EH (cell line): ENCODE data around the gene UNC79.

ENCODE experiments used
- DNase-seq: peaks from one replicate; pipeline ENCODE4 v3.0.0-alpha.2; 2015; ENCODE audit warnings: low read depth

The UNC79 gene

DNA sequence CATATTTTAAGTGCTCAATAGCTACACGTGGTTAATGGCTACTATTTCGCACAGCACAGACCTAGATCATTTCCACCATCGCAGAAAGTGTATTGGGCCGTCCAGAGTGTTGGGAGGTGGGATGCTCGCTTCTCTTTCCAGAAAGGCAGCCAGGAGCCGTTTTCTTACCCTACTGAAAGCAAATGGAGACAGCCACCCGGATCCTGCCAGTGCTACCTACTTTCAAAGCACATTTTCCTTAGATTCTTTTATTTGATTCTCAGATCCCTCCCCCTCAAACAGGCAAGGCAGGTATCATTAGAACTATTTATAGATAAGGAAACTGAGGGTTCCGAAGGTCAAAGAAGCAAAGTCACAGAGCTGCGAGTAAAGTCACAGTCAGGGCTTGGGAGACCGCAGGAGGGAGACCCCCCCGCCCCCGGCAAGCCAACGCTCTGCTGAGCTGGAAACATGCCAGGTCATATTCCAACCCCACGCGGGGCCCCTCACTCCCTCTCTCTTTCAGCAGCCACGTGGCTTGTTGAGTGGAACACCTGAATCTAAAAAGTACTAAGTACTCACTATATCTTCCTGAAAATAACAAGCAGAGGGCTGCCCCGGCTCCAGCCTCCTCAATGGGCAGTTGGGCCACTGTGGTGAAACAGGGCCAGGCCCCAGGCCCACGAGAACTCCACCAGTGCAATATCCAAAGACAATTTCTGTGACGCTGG is 321.4 kb downstream of the UNC79 start:
- no peak for DNase-seq

DNA sequence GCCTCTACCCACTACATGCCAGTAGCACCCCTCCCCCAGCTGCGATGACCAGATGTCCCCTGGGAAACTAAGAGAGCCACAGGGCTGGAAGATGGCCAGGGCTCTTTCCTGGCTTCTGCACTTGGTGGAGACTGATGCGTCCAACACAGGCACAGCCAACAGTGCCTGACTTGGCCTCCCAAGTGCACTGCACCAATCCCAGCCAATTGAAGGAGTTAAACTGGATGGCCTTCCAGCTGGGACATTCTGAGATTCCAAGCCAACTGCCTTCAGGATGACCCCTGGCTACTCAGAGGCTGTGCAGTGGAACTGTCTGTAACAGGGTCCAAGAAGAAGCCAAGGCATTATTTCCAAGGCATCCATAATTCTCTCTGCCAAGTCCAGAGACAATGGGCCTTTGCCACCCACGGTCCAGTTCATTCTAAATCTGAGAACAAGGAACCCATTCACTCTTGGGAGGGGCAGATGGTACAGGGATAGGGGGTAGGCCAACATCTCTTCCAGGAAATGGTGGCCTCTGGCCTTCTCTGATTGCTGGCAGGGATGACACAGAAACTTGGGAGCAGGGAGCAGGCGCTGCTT is 322.3 kb downstream of the UNC79 start:
- DNase-seq = no peak

DNA sequence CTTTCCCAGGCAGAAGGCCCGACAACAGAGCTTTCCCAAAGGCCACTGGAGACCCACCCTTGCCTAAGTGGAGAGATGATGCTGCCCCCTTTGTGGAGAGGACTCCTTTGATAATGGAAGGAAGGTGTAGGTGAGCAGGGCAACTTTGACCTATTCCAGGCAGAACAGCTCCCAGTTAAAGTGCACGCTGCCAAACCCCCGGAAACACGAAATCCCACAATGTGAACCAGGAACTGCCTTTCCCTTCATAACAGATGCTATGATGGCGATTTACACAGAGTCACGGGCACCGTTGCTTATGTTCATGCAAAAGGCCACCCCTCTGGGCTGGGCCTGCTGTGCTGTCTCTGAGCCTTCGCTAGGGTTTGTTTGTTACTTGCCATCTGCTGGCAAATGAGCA is 322.9 kb downstream of the UNC79 start:
- DNase-seq = no peak

DNA sequence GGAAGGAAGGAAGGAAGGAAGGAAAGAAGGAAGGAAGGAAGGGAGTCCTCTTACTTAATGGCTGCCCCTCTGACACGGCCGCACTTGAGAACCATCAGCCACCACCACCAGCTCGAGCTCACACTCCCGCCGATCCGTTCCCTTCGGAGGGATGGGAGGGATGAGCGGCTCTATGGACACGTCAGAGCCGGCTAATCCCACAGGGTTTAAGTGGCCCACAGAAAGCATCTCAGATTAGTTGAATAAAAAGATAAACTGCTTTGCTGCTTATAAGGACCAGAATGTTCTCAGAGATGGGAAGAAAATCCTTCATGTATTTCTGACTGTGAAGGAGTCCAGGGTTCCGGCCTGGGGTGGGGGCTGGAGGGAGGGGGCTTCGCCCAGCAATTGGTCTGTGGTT is 326.5 kb downstream of the UNC79 start:
- no peak for DNase-seq
